Loucy (cell line): ENCODE data around the gene TP63.

ENCODE experiments used
- H2AFZ ChIP-seq: fragments of 200-600 bp; sonication (generic); 2 replicates; pipeline ENCODE4 v1.6.0; 2016; ENCODE audit warnings: antibody characterized with exemption, mild to moderate bottlenecking, low read length, moderate library complexity
- H3F3A ChIP-seq: fragments of 200-600 bp; 2 replicates; pipeline ENCODE4 v1.6.0; 2016; ENCODE audit warnings: antibody characterized with exemption, low read depth, mild to moderate bottlenecking
- H3K27me3 ChIP-seq: fragments of 200-600 bp; sonication (generic); 2 replicates; pipeline ENCODE4 v1.6.1; 2014; ENCODE audit warnings: low read length, mild to moderate bottlenecking; ENCODE audit not compliant: insufficient read depth, poor library complexity, severe bottlenecking
- H3K36me3 ChIP-seq: fragments of 200-600 bp; sonication (generic); 2 replicates; pipeline ENCODE4 v1.6.1; 2016; ENCODE audit warnings: low read length; ENCODE audit not compliant: insufficient read depth
- H3K4me1 ChIP-seq: fragments of 200-600 bp; sonication (generic); 2 replicates; pipeline ENCODE4 v1.5.1; 2014; ENCODE audit warnings: low read length, mild to moderate bottlenecking; ENCODE audit not compliant: insufficient read depth, poor library complexity, severe bottlenecking
- H3K4me2 ChIP-seq: fragments of 200-600 bp; sonication (generic); 2 replicates; pipeline ENCODE4 v1.6.0; 2014; ENCODE audit warnings: antibody characterized with exemption, low read length, low read depth, mild to moderate bottlenecking; ENCODE audit not compliant: poor library complexity, severe bottlenecking
- H3K4me3 ChIP-seq: fragments of 200-600 bp; sonication (generic); 2 replicates; pipeline ENCODE4 v1.5.1; 2014; ENCODE audit warnings: low read length, mild to moderate bottlenecking, mixed read lengths; ENCODE audit not compliant: poor library complexity, severe bottlenecking
- H3K79me2 ChIP-seq: fragments of 200-600 bp; sonication (generic); 2 replicates; pipeline ENCODE4 v1.6.1; 2014; ENCODE audit warnings: low read length; ENCODE audit not compliant: insufficient read depth
- H3K9ac ChIP-seq: fragments of 200-600 bp; sonication (generic); 2 replicates; pipeline ENCODE4 v1.6.0; 2014; ENCODE audit warnings: mild to moderate bottlenecking, low read depth, low read length, moderate library complexity; ENCODE audit not compliant: poor library complexity, severe bottlenecking
- H3K9me2 ChIP-seq: fragments of 200-600 bp; sonication (generic); replicated peaks from 2 replicates; pipeline ENCODE4 v1.6.1; 2016; ENCODE audit warnings: low read depth, low read length, mixed read lengths
- H3K9me3 ChIP-seq: fragments of 200-600 bp; sonication (generic); 2 replicates; pipeline ENCODE4 v1.6.1; 2014; ENCODE audit warnings: mild to moderate bottlenecking, antibody characterized with exemption, low read length, low read depth; ENCODE audit not compliant: insufficient read depth
- H4K20me1 ChIP-seq: fragments of 200-600 bp; sonication (generic); 2 replicates; pipeline ENCODE4 v1.6.0; 2014; ENCODE audit warnings: antibody characterized with exemption, low read length, mild to moderate bottlenecking; ENCODE audit not compliant: insufficient read depth, poor library complexity, severe bottlenecking
- CTCF ChIP-seq: fragments of 200-600 bp; sonication (generic); conservative IDR thresholded peaks from 2 replicates; pipeline ENCODE4 v1.5.1; 2014; ENCODE audit warnings: mild to moderate bottlenecking, antibody characterized with exemption, low read length
- EZH2phosphoT487 ChIP-seq: fragments of 200-600 bp; IDR thresholded peaks from 2 replicates; pipeline ENCODE4 v1.6.1; 2018; ENCODE audit warnings: antibody characterized with exemption, mild to moderate bottlenecking, moderate library complexity, borderline replicate concordance

Gene TP63

GRCh38 chr3:189936201-189936945 is 305.2 kb downstream of the TP63 start:
- Histone ChIP-seq H2AFZ (no peak overlapping the region; the same call in 1 of the 2 replicates), H3K4me3 (no peak overlapping the region), H3K27me3 (no peaks in the 10 kb centered on the region), H3K9me2 (no peaks in the 10 kb centered on the region), H3K9me3 (no peaks in the 10 kb centered on the region), H3F3A (no peaks in the 10 kb centered on the region), H3K4me2 (no peak overlapping the region), H3K9ac (no peak overlapping the region), H3K36me3 (no peaks in the 10 kb centered on the region), H3K79me2 (no peaks in the 10 kb centered on the region), H4K20me1 (no peaks in the 10 kb centered on the region), H3K4me1 (no peaks in the 10 kb centered on the region)
- no peak for TF ChIP-seq CTCF
- TF ChIP-seq EZH2phosphoT487, result no peak

GRCh38 chr3:189937302-189938127 is 306.3 kb downstream of the TP63 start:
- H3K27me3 ChIP-seq, result no peaks in the 10 kb centered on the region
- no peaks in the 10 kb centered on the region for H3K9me3 ChIP-seq
- no peak overlapping the region for H2AFZ ChIP-seq
- no peaks in the 10 kb centered on the region for H3K4me1 ChIP-seq
- H3F3A ChIP-seq, result no peaks in the 10 kb centered on the region
- no peak overlapping the region for H3K4me2 ChIP-seq
- H3K36me3 ChIP-seq, result no peaks in the 10 kb centered on the region
- H4K20me1 ChIP-seq, result no peaks in the 10 kb centered on the region
- H3K79me2 ChIP-seq, result no peaks in the 10 kb centered on the region
- no peaks in the 10 kb centered on the region for H3K9me2 ChIP-seq
- no peak overlapping the region for H3K4me3 ChIP-seq
- TF ChIP-seq CTCF (no peak), EZH2phosphoT487 (no peak)
- H3K9ac ChIP-seq, result no peak overlapping the region

GRCh38 chr3:189941125-189941524 is 309.9 kb downstream of the TP63 start:
- no peak overlapping the region for H3K9ac ChIP-seq
- no peaks in the 10 kb centered on the region for H4K20me1 ChIP-seq
- no peak overlapping the region for H2AFZ ChIP-seq
- no peaks in the 10 kb centered on the region for H3K9me3 ChIP-seq
- H3K4me1 ChIP-seq, result no peaks in the 10 kb centered on the region
- no peaks in the 10 kb centered on the region for H3K36me3 ChIP-seq
- H3K79me2 ChIP-seq, result no peaks in the 10 kb centered on the region
- H3F3A ChIP-seq, result no peaks in the 10 kb centered on the region
- no peak overlapping the region for H3K4me3 ChIP-seq
- H3K9me2 ChIP-seq, result no peaks in the 10 kb centered on the region
- TF ChIP-seq EZH2phosphoT487 (no peak), CTCF (no peak)
- H3K27me3 ChIP-seq, result no peaks in the 10 kb centered on the region
- H3K4me2 ChIP-seq, result no peak overlapping the region
